HG02678 (cell line): ENCODE measurements around the gene RANBP3.
"Not testable (repeated sequence)": the region's sequence is repeated elsewhere in the genome, so short reads cannot be mapped to it uniquely, and the experiment has no call there.

Experiments
- ATAC-seq: cut with Tn5 transposase; IDR thresholded peaks from one replicate; pipeline ENCODE4 v1.9.1; 2021; ENCODE audit warnings: mild to moderate bottlenecking, moderate library complexity; ENCODE audit not compliant: unreplicated experiment

RANBP3 gene

DNA sequence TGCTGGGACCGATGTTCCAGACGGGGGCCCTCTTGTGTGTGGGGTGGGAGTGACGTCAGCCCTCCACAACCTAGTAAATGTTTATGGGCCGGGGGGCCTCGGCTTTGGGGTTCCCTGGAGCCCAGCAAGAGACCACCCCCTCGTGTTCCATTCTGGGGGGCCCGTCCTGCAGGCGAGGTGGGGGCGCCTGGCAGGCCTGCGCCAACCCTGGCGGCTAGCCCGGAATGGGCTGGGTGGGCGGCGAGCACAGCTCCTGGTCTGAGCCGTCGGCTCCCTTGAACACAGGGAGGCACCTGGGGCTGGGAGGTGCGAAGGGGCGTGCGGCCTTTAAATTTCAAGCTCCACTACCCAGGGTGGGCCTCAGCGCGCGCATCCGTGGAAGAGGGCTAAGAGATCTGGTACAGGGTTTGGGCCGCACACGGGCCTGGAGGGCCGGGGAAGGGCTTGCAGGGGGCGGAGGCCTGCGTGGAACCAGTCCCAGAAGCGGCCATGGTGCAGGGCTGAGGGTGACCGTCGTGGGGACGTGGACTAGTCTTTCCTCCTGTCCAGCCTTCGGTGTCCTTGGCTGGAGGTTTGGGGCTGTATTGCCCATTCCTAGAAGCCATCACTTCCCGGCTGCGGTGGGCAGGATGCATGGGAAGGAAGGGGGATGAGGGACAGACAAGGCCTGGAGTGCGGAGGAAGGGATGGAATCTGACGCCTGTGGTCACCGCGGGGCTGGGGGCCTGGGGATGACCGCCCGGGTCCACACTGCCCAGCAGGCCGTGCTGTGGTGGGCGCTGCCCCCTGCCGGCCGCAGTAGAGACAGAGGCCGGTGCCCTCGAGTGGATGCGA, 85.8 kb downstream of the RANBP3 start:
- ATAC-seq = no peak

DNA sequence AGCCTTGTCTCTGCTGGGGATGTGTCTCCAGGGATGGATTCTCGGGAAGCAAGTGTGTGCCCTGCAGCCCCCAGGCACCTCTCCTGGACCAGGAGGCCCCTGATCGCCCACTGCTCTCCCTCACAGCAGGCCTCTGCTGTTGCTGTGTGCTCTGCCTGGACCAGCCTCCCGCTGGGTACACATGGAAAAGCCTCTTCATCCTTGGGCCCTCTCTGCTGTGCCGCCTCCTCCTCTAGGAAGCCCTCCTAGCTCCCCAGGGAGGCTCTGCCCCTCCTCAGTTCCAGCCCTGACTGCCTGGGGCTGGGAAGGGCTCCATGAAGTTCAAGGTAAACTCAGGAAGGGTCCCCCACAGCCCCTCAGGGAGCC, 86.4 kb downstream of the RANBP3 start:
- ATAC-seq = no peak

DNA sequence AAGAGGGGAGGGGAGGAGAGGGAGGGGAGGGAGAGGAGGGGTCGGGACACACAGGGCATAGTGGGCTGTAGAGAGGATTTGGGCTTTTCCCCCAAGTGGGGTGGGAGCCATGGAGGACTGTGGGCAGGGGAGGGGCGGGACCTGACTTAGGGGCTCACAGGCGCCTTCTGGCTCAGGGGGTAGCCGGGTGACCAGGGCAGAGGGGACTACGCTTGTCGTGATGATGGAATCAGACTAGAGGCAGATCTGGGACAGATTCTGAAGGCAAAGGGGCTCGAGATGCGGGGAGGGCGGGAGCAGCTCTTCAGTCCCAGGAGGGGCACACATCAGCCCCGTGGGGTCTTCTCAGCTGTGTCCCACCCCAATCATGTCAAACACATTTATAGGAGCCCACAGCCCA, 87.8 kb downstream of the RANBP3 start:
- no peak for ATAC-seq

DNA sequence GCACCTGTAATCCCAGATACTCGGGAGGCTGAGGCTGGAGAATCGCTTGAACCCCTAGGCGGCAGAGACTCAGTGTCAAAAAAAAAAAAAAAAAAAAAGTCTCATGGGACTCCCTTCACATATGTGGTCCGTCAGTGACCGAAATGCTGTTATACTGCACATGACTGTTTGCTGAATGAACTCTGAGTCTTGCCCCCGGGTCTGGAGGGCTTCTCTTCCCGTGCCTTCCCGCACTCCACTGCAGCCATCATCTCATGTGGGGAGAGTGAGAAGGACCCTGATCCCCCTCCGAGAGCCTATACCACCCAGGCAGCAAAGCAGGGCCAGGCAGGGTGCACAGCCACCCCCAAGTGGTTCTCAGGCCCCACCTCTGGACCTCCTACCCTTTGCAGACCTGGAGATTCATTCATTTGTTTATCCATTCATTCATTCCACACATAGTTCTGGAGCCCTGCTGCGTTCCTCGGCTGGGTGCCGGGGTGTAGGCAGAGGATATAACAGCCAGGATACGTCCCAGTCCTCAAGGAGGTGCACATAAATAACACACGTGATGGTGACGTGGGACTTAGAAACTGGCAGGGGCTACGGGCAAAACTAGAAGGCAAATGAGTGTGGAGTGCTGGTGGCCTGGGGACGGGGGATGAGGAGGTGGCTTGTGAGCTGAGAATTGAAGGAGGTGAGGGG, 88.5 kb downstream of the RANBP3 start:
- no peak for ATAC-seq

DNA sequence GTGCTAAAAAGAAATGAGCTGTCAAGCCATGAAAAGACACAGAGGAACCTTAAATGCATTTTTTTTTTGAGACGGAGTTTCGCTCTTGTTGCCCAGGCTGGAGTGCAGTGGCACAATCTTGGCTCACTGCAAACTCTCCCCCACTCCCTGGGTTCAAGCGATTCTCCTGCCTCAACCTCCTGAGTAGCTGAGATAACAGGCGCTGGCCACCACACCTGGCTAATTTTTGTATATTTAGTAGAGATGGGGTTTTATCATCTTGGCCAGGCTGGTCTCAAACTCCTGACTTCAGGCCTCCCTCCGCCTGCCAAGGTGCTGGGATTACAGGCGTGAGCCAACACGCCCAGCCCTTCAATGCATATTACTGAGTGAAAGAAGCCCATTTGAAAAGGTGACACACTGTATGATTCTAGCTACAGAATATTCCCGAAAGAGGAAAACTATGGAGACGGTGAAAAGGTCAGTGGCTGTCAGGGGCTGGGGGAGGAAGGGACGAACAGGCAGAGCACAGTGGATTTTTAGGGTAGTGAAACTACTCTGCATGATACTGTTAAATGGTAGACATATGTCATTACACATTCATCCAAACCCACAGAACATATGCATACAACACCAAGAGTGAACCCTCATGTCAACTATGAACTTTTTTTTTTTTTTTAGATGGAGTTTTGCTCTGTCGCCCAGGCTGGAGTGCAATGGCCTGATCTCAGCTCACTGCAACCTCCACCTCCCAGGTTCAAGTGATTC, 93.7 kb downstream of the RANBP3 start:
- not testable (repeated sequence) for ATAC-seq

DNA sequence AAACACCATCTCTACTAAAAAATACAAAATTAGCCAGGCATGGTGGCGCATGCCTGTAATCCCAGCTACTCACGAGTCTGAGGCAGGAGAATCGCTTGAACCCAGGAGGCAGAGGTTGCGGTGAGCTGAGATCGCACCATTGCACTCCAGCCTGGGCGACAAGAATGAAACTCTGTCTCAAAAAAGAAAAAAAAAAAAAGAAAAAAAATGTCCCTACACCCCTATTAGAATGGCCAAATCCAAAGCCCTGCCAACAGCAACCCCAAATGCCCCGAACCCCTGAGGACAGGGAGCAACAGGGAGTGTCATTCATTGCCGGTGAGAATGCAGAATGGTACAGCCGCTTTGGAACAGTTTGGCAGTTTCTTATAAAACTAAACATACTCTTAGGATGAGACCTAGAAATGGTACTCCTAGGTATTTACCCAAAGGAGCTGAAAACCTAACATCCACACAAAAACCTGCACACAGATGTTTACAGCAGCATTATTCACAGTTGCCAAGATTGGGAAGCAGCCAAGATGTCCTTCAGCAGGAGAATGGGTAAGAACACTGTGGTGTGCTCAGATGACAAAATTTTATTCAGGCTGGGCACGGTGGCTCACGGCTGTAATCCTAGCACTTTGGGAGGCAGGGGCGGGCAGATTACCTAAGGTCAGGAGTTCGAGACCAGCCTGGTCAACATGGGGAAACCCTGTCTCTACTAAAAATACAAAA, 94.6 kb downstream of the RANBP3 start:
- not testable (repeated sequence) for ATAC-seq

DNA sequence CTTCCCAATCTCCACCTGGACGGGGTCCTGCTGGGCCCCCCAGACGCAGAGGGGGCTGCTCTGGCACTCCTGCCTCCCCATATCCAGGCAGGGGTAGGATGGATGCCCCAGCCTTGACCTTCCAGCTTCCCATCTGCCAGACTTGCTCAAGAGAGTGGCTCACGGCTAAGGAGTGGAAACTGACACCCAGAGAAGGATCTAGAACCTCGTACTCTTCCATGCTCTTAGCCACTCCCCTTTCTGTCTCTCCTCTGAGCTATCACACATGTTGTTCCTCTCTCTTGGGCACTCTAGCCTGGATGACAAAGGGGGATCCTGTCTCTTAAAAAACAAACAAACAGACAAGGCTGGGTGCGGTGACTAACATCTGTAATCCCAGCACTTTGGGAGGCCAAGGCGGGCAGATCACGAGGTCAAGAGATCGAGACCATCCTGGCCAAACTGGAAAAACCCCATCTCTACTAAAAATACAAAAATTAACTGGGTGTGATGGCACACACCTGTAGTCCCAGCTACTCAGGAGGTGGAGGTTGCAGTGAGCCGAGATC, 95.4 kb downstream of the RANBP3 start:
- no peak for ATAC-seq

DNA sequence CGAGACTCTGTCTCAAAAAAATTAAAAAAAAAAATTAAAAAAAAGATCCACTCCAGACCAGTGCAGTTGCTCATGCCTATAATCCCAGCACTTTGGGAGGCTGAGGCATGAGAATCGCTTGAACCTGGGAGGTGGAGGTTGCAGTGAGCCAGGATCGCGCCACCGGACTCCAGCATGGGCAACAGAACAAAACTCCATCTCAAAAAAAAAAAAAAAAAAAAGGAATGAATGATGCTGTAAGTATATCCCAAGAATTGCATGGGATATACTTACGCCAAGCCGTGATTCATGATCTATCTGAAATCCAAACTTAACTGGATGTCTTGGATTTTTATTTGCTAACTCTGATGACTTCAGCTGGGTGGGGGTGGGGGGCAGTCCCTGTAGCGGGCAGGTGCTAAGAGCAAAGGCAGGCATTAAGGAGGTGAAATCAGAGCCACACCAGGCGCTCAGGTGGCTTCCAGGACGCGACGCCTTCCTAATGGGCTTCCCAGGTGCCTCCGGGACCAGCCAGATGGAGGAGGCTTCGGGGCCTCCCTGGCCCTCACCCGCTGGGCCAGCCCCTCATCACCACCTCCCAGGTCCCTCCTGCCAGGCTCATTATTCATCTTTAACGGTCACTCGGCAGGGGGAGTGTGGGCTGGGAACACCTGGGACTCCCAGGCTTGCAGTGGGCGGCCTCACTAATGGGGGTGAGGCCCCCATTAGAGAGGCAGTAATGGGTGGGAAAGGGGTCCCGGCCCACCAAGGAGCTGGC, 96.2 kb downstream of the RANBP3 start:
- no peak for ATAC-seq

DNA sequence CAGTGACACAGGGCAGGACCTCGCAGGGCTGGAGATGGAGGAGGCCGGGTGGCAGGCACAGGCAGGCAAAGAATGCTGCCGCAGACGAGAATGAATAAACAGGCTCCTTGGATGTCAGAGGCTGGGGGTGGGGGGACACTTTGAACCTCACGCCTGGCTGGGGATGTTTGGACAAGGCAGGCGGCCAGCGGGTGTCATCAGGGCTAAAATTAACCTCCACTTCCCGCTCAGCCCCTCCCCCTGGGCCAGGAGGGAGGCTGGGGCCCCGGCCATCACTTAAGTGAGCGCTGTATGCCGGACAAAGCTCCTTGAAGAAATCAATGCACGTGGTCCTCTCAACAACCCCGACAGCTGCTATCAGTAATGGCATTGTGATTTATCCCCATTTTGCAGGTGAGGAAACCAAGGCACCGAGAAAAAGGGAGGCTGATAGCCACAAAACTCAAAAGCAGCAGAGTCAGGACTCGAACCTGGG, 97.3 kb downstream of the RANBP3 start:
- ATAC-seq = no peak

DNA sequence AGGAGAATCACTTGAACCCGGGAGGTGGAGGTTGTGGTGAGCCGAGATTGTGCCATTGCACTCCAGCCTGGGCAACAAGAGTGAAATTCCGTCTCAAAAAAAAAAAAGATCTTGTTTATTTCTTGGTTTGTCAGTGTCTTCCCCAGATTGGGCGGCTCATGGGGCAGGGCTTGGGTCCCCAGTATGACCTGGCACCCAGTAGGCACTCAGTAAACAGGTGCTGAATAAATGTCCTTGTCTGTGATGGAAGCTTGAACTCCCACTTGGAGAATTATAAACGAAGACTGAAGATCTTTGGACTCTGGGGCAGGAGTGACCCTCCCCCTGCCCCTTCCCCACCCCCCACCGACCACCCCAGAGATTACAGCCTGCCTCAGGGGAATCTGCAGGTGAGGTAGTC, 97.7 kb downstream of the RANBP3 start:
- ATAC-seq = no peak

DNA sequence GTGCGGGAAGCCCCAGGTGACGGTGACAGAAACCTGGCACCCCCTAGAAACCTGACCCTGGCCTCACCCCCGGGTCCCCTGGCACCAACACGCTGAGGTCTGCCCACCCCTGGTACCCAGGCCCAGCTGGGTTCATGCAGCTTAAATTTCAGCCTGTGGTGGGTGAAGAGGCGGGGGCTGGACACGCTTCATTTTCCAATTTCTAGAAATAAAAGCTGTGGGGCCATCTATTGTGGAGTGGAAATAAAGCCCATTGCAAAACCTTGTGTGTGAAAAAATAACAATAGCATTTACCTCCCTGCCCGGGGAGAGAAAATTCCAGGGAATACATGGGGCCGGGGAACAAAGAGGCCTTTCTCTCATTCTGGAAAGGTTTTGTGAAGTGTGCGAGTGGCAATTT, 100.1 kb downstream of the RANBP3 start:
- ATAC-seq = no peak

DNA sequence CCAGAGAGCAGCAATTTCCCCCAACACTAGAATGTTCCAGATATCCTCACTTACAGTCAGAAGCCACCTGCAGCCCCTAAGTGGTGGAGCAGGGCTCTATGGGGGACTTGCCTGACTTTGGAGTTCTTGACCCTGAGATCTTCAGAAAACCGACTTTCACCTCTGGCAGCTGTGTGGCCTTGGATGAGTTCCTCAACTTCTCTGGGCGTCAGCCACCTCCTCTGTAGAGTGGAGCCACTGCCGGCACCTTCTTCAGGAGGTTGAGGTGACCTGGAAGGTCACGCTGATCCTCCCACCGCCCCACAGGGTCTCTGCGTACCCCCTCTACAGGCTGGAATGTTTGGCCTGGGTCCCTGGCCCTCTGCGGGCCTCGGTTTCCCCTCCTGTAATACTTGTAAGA, 100.5 kb downstream of the RANBP3 start:
- no peak for ATAC-seq

DNA sequence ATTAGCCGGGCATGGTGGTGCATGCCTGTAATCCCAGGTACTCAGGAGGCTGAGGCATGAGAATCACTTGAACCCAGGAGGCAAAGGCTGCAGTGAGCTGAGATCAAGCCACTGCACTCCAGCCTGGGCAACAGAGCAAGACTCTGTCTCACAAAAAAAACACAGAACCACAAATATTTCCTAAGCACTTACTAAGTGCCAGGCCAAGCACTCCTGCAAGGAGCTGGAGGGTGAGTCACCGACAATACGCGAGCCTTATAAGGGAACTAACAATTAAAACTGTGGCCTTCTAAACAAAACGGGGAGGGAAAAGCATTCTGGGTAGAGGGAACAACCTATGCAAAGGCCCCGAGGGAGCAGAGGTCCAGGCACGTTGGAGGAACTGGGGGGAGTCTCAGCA, 103.4 kb downstream of the RANBP3 start:
- ATAC-seq = not testable (repeated sequence)

DNA sequence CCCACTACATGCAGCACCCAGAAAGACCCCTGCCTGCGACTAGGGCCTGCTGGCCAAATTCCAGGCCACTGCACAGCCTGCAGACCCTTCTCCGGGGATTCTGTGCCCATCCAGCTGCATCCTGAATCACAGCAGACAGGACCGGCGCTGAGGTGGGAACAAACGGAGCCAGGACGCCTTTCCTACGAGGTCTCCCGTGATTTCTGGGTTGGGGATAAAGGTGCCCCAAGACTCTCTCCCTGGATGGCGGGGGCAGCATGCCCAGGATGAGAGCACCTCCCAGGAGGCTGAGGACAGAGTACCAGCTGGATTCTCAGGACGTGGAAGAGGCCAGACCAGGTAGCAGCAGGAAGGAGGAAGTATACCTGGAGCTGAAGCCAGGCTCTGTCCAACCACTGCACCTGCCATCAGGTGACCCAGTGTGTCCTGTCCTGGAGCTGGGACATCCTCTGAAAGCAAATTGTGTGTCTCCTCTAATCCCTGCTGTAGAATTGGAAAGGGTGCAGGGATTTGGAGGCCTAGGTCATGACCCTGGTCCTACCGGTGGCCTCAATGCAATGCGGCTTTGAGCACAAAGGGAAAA, 104.2 kb downstream of the RANBP3 start:
- ATAC-seq = no peak

DNA sequence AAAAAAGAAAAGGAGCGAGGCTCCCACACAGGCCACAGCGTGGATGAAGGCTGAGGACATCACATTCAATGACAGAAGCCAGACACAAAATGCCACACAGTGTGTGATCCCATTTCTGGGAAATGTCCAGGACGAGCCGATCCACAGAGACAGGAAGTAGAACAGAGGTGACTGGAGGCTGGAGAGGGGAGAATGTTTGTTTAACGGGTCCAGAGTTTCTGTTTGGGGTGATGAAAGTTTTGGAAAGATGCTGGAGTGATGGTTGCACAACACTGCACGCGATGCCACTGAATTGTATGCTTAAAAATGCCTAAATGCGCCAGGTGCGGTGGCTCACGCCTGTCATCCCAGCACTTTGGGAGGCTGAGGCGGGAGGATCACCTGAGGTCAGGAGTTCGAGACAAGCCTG, 107.0 kb downstream of the RANBP3 start:
- ATAC-seq = no peak

DNA sequence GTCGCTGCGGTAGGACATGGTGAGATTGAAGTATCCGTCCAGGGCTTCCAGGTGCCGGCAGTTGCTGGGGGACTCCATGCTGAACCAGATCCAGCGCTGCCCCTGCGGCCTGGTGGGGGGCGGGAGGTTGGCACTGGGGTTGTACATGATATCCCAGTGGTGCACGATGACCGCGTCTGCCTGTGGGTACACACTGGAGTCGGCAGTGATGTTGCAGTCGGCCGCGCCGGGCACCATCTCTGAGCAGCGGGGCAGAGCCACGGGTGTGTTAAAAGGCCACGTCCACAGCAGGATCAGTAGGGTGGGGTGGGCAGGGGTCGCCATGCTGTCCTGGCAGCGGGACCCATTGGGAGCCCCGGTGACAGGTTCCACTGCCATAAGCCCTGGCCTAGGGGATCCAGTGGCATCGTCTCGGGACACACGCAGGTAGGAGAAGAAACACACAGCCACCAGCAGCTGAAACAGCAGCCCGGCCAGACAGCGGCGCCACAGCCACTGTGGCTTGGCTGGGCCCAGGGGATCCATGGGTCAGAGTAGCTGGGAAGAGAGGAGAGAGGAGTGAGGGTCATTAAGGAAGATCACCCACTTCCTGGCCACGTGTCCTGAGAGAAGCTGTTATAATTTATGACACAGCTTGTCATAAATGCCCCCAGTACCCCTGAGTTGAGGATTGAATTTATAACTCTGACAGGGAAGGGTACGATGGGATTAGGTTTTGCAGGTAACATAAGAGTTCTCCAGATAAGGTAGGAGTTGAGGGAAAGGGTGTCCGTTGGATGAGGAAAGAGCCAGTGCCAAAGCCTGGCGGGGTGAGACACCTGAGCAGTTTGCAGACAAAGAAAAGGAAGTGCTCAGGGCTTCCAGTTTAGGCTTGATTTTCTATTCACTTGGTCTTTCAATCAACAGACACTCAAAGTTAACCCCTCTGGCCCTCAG, 110.5 kb downstream of the RANBP3 start:
- ATAC-seq = no peak
